SK-N-SH (cell line): ENCODE measurements around the gene TCF23. TPM values are rescaled to one million over a fixed set of nuclear protein-coding genes. Genes with fewer than 3 reads are reported as not detected.

Experiments
- CTCF ChIA-PET: fragments of 300-600, 350-600 bp; formaldehyde crosslinking; extraction: SDS; loops from one replicate; lab custom pipeline; 2021; lab: Yijun Ruan, JAX
- POLR2A ChIA-PET: fragments of 350-600 bp; sonication (Branson Sonifier 250); formaldehyde crosslinking; extraction: SDS; loops from one replicate; lab custom pipeline; 2020; ENCODE audit warnings: antibody characterized with exemption, inconsistent platforms; lab: Yijun Ruan, JAX
- DNase-seq: peaks from one replicate; pipeline ENCODE4 v3.0.0; 2012
- H2AFZ ChIP-seq: fragments of 200-600 bp; sonication (generic); 2 replicates; pipeline ENCODE4 v1.8.1; 2016; ENCODE audit warnings: antibody characterized with exemption, mild to moderate bottlenecking, low read depth
- H3F3A ChIP-seq: fragments of 200-600 bp; sonication (generic); replicated peaks from 2 replicates; pipeline ENCODE3; 2016; ENCODE audit warnings: antibody characterized with exemption, mild to moderate bottlenecking; ENCODE audit not compliant: insufficient read depth
- H3K27ac ChIP-seq, 2 experiments: fragments of 200-500 bp in 1 of 2; fragments of 200-600 bp in 1 of 2; sonication (Bioruptor generic) in 1 of 2; sonication (generic), shearing (Covaris generic) in 1 of 2; 2 replicates each; pipeline versions ENCODE4 v1.5.1 to v1.6.1; 2014 to 2016; ENCODE audit warnings: low read depth in 2 of 2, inconsistent platforms in 1 of 2, low read length in 1 of 2, mild to moderate bottlenecking in 1 of 2, mixed read lengths in 1 of 2
- H3K27me3 ChIP-seq: fragments of 200-600 bp; sonication (generic), shearing (Covaris generic); 2 replicates; pipeline ENCODE4 v1.6.1; 2016; ENCODE audit warnings: mixed run types; ENCODE audit not compliant: insufficient read depth
- H3K36me3 ChIP-seq, 2 experiments: fragments of 200-500 bp in 1 of 2; fragments of 200-600 bp in 1 of 2; sonication (Bioruptor generic) in 1 of 2; sonication (generic) in 1 of 2; replicated peaks in 1 of 2; 2 replicates each; pipeline versions ENCODE3 to v1.5.1; 2014 to 2016; ENCODE audit warnings: low read length in 1 of 2, mild to moderate bottlenecking in 1 of 2; ENCODE audit not compliant: insufficient read depth in 2 of 2, control insufficient read depth in 1 of 2
- H3K4me1 ChIP-seq, 2 experiments: fragments of 200-500 bp in 1 of 2; fragments of 200-600 bp in 1 of 2; sonication (Bioruptor generic) in 1 of 2; sonication (generic), shearing (Covaris generic) in 1 of 2; 2 replicates each; pipeline versions ENCODE4 v1.5.1 to v1.6.1; 2014 to 2016; ENCODE audit warnings: low read depth in 1 of 2, low read length in 1 of 2, mixed run types in 1 of 2; ENCODE audit not compliant: insufficient read depth in 2 of 2, control insufficient read depth in 1 of 2
- H3K4me2 ChIP-seq: fragments of 200-600 bp; sonication (generic), shearing (Covaris generic); 2 replicates; pipeline ENCODE4 v1.6.1; 2017; ENCODE audit warnings: mixed run types
- H3K4me3 ChIP-seq, 2 experiments: fragments of 200-500 bp in 1 of 2; fragments of 200-600 bp in 1 of 2; sonication (Bioruptor generic) in 1 of 2; sonication (generic), shearing (Covaris generic) in 1 of 2; 2 replicates each; pipeline versions ENCODE4 v1.5.1 to v1.8.1; 2014 to 2016; ENCODE audit warnings: low read depth in 2 of 2, inconsistent platforms in 1 of 2, low read length in 1 of 2, mild to moderate bottlenecking in 1 of 2, mixed read lengths in 1 of 2, moderate library complexity in 1 of 2
- H3K79me2 ChIP-seq: fragments of 200-600 bp; sonication (generic); 2 replicates; pipeline ENCODE4 v1.8.1; 2017; ENCODE audit warnings: mild to moderate bottlenecking; ENCODE audit not compliant: insufficient read depth
- H3K9ac ChIP-seq: fragments of 200-600 bp; sonication (generic); 2 replicates; pipeline ENCODE4 v1.6.1; 2017; ENCODE audit warnings: mixed run types
- H3K9me2 ChIP-seq: fragments of 200-600 bp; sonication (generic); 2 replicates; pipeline ENCODE4 v1.6.1; 2017; ENCODE audit warnings: mixed run types
- H3K9me3 ChIP-seq: fragments of 200-600 bp; sonication (generic); 2 replicates; pipeline ENCODE4 v1.6.1; 2017; ENCODE audit warnings: mixed run types, mild to moderate bottlenecking, moderate library complexity
- H4K20me1 ChIP-seq: fragments of 200-600 bp; sonication (generic); 2 replicates; pipeline ENCODE4 v1.6.1; 2017; ENCODE audit warnings: mild to moderate bottlenecking, mixed run types; ENCODE audit not compliant: insufficient read depth
- ELF1 ChIP-seq: IDR thresholded peaks from 2 replicates; pipeline ENCODE4 v1.4.0; 2012
- EP300 ChIP-seq, 2 experiments: IDR thresholded peaks; 2 replicates each; pipeline versions ENCODE4 v1.4.0 to v1.6.1; 2012; ENCODE audit warnings: borderline replicate concordance in 1 of 2, low read depth in 1 of 2, low read length in 1 of 2
- FOXJ3 ChIP-seq: sonication (generic); formaldehyde crosslinking; IDR thresholded peaks from 2 replicates; pipeline ENCODE4 v1.5.1; 2020; ENCODE audit warnings: mild to moderate bottlenecking, missing genetic modification reagents
- GABPA ChIP-seq: IDR thresholded peaks from 2 replicates; pipeline ENCODE4 v1.4.0; 2012; ENCODE audit warnings: low read depth, mild to moderate bottlenecking
- MEF2A ChIP-seq: IDR thresholded peaks from 2 replicates; pipeline ENCODE4 v1.4.0; 2012; ENCODE audit warnings: low read depth, borderline replicate concordance
- RFX5 ChIP-seq: IDR thresholded peaks from 2 replicates; pipeline ENCODE4 v1.6.1; 2012; ENCODE audit warnings: mild to moderate bottlenecking, improper control_type of control experiment, low read length
- RXRA ChIP-seq: IDR thresholded peaks from 2 replicates; pipeline ENCODE4 v1.4.0; 2012; ENCODE audit warnings: low read depth, mild to moderate bottlenecking, borderline replicate concordance
- WGBS: methylation state at CpG from one replicate; pipeline ENCODE4 v1.1.6; 2017; ENCODE audit warnings: low lambda C conversion rate; 5-methylcytosine and 5-hydroxymethylcytosine counted together
- polyA plus RNA-seq, 3 experiments: library from polyadenylated mRNA; depleted of rRNA; stranded (reverse); fragments of >200 nt; gene quantifications; 2 replicates each; pipeline ENCODE4 v1.2.3, GENCODE V29; 2012
- TF ChIP-seq, protein P1 (sequence below): IDR thresholded peaks from 2 replicates; pipeline ENCODE4; 2012
- TF ChIP-seq, protein P2 (sequence below): fragments of 150-350 bp; IDR thresholded peaks from 2 replicates; pipeline ENCODE4 v1.6.1; 2016; ENCODE audit warnings: mild to moderate bottlenecking, low read depth, low read length
- TF ChIP-seq, protein P3 (sequence below): IDR thresholded peaks from 2 replicates; pipeline ENCODE4 v1.6.1; 2012; ENCODE audit warnings: mild to moderate bottlenecking, low read depth, low read length, moderate library complexity

Gene TCF23
- polyA plus RNA-seq, 1 of the 3 experiments (the other 2 are of a cell fraction) = not detected

DNA sequence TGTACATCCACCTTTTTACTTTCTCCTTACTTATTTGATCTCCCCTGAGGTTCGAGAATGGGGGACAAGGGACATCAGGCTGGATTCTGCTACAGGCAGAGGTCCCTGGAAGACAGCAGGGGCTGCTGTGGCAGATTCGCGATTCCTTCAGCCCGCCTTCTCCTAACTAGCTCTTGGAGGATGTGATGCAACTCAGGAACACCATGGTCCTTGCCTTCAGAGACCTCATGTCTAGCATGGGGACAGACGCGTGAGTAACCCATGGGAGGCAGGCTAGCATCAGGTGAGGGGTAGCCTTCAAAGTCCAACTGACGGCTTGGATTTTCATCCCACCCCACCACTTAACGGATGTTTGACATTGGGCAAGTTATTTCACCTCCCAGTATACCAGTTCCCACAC is 869 bp upstream of the TCF23 start (continued):
- TF ChIP-seq, protein P1, sequence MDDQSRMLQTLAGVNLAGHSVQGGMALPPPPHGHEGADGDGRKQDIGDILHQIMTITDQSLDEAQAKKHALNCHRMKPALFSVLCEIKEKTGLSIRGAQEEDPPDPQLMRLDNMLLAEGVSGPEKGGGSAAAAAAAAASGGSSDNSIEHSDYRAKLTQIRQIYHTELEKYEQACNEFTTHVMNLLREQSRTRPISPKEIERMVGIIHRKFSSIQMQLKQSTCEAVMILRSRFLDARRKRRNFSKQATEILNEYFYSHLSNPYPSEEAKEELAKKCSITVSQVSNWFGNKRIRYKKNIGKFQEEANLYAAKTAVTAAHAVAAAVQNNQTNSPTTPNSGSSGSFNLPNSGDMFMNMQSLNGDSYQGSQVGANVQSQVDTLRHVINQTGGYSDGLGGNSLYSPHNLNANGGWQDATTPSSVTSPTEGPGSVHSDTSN = no peak
- TF ChIP-seq RXRA (no peak), FOXJ3 (CRISPR knock-in tag) (no peak)
- TF ChIP-seq, protein P2, sequence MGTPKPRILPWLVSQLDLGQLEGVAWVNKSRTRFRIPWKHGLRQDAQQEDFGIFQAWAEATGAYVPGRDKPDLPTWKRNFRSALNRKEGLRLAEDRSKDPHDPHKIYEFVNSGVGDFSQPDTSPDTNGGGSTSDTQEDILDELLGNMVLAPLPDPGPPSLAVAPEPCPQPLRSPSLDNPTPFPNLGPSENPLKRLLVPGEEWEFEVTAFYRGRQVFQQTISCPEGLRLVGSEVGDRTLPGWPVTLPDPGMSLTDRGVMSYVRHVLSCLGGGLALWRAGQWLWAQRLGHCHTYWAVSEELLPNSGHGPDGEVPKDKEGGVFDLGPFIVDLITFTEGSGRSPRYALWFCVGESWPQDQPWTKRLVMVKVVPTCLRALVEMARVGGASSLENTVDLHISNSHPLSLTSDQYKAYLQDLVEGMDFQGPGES = no peak

DNA sequence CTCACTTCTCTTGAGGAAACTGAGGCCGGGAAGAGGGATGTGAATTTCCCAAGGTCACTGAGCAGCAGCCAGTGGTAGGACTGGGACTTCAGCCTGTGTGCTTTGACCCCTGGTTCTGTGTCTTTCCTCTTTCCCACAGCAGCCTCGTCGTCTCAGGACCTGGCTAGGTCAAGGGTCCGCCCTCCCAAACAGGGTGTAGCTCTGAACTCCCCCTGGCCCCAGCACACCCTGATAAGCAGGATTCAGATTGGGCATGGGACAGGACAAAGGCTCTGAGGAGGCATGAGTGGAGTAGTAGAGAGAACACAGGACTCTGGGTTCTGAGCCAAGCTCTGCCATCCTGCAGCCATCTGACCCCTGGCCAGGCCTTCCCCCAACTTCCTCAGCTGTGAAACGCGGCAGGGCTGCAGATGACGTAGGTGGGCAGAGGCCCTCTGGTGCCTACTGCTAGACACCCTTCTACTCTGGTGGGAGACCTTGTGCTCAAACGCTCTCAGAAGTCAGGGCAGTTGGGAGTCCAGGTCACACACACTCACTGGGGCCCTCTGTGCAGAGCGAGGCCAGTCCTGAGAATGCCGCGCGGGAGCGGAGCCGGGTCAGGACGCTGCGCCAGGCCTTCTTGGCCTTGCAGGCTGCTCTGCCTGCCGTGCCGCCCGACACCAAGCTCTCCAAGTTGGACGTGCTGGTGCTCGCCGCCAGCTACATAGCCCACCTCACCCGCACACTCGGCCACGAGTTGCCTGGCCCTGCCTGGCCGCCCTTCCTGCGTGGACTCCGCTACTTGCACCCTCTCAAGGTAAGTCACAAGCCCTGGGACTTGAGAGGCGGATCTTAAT is 984 bp downstream of the TCF23 start:
- ChIA-PET POLR2A (no interaction called here), CTCF (interaction anchor here (1.0 to 7.4 kb wide), 9 partner anchors 9 to 130 kb away, joined by 3 to 56 read pairs (median 4); no protein-coding TSS in a partner anchor)
- Histone ChIP-seq H3F3A (no peaks in the 10 kb centered on the region), H3K36me3 (no peaks in the 10 kb centered on the region), H3K9ac (no peak overlapping the region), H3K27ac (no peak overlapping the region), H4K20me1 (no peaks in the 10 kb centered on the region), H3K4me2 (no peak overlapping the region), H3K9me3 (no peaks in the 10 kb centered on the region), H3K79me2 (no peaks in the 10 kb centered on the region), H3K27me3 (peaks cover 4% of the 10 kb centered on the region), H3K9me2 (no peaks in the 10 kb centered on the region), H2AFZ (no peak overlapping the region), H3K4me1 (no peaks in the 10 kb centered on the region), H3K4me3 (no peak overlapping the region)
- DNase-seq = no peak
- TF ChIP-seq RXRA (no peak), EP300 (IDR thresholded peaks at IDR 0.05; ENCODE audit: borderline replicate concordance in 1 of 2, low read depth in 1 of 2, low read length in 1 of 2) (no peak), ELF1 (no peak), GABPA (no peak), RFX5 (no peak), MEF2A (no peak)
- TF ChIP-seq, protein P3, sequence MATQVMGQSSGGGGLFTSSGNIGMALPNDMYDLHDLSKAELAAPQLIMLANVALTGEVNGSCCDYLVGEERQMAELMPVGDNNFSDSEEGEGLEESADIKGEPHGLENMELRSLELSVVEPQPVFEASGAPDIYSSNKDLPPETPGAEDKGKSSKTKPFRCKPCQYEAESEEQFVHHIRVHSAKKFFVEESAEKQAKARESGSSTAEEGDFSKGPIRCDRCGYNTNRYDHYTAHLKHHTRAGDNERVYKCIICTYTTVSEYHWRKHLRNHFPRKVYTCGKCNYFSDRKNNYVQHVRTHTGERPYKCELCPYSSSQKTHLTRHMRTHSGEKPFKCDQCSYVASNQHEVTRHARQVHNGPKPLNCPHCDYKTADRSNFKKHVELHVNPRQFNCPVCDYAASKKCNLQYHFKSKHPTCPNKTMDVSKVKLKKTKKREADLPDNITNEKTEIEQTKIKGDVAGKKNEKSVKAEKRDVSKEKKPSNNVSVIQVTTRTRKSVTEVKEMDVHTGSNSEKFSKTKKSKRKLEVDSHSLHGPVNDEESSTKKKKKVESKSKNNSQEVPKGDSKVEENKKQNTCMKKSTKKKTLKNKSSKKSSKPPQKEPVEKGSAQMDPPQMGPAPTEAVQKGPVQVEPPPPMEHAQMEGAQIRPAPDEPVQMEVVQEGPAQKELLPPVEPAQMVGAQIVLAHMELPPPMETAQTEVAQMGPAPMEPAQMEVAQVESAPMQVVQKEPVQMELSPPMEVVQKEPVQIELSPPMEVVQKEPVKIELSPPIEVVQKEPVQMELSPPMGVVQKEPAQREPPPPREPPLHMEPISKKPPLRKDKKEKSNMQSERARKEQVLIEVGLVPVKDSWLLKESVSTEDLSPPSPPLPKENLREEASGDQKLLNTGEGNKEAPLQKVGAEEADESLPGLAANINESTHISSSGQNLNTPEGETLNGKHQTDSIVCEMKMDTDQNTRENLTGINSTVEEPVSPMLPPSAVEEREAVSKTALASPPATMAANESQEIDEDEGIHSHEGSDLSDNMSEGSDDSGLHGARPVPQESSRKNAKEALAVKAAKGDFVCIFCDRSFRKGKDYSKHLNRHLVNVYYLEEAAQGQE = no peak
- WGBS = 81% methylated on average over 26 of the region's 29 CpGs
